ENCODE measurements around the gene AHSG. TPM values are rescaled to one million over a fixed set of nuclear protein-coding genes. Genes with fewer than 3 reads are reported as not detected.

AHSG gene
- total and polyA plus RNA-seq, 2 donors (not counting 1 experiment from before 2014, with no cell fraction given), result not detected

GRCh38 chr3:186664506-186664905 lies 51.6 kb downstream of the AHSG start:
- ChIA-PET CTCF (no interaction called here), POLR2A (no interaction called here)
- no peak overlapping the region for H3K27ac ChIP-seq (ENCODE audit: low read length in 2 of 2)
- no peaks in the 10 kb centered on the region for H3K79me2 ChIP-seq (ENCODE audit: control insufficient read depth, insufficient read depth, low read length)
- H3K4me1 ChIP-seq (ENCODE audit: control insufficient read depth in 2 of 2, insufficient read depth in 2 of 2, low read length in 2 of 2), result no peaks in the 10 kb centered on the region
- no peaks in the 10 kb centered on the region for H3K9me3 Mint-ChIP-seq (ENCODE audit: insufficient read depth)
- H3K4me2 ChIP-seq (replicated peaks; ENCODE audit: low read depth, low read length, poor library complexity, severe bottlenecking), result no peak overlapping the region
- no peak overlapping the region for H3K4me3 Mint-ChIP-seq
- DNase-seq, result no peak
- peaks cover 0 to 2% (median 0%) of the 10 kb centered on the region in 4 experiments for H3K27me3 ChIP-seq (replicated peaks in 1 of 4; ENCODE audit: control extremely low read depth in 1 of 4, control insufficient read depth in 3 of 4, insufficient read depth in 4 of 4, low read length in 3 of 4)
- no peak overlapping the region for H3K4me3 ChIP-seq (ENCODE audit: control extremely low read depth in 1 of 5, extremely low read depth in 1 of 5, insufficient read depth in 1 of 5, low read depth in 2 of 5, low read length in 4 of 5)
- no CpG with 5 or more reads among the region's 4 CpGs for WGBS (ENCODE audit: insufficient coverage)
- intact Hi-C loops (cut with micrococcal nuclease), result no loop called here
- no peaks in the 10 kb centered on the region for H3K9me3 ChIP-seq (ENCODE audit: control extremely low read depth in 1 of 3, control insufficient read depth in 2 of 3, insufficient read depth in 1 of 3, low read length in 2 of 3)
- no peaks in the 10 kb centered on the region for H3K36me3 ChIP-seq (replicated peaks in 1 of 2; ENCODE audit: control extremely low read depth in 1 of 2, control insufficient read depth in 1 of 2, extremely low read depth in 1 of 2, insufficient read depth in 2 of 2, low read length in 1 of 2)
- no peak overlapping the region for H3K27ac Mint-ChIP-seq
- H3K9ac ChIP-seq (ENCODE audit: low read length), result no peak overlapping the region
- ATAC-seq (ENCODE audit: low read depth), result no peak
- H2AFZ ChIP-seq (ENCODE audit: insufficient read depth, low read depth, low read length, poor library complexity, severe bottlenecking), result no peak overlapping the region
- no peak for TF ChIP-seq EZH2 (IDR thresholded peaks at IDR 0.05; ENCODE audit: borderline replicate concordance, insufficient read depth, low read depth, low read length, poor library complexity, severe bottlenecking)
- TF ChIP-seq CTCF (IDR thresholded peaks at IDR 0.05), result no peak
- no peaks in the 10 kb centered on the region for H4K20me1 ChIP-seq (ENCODE audit: control insufficient read depth, insufficient read depth, low read length, poor library complexity, severe bottlenecking)
- no peaks in the 10 kb centered on the region for H3K4me1 Mint-ChIP-seq
- peaks cover 20% of the 10 kb centered on the region for H3K27me3 Mint-ChIP-seq

GRCh38 chr3:186665625-186666188 lies 52.8 kb downstream of the AHSG start, which contains the start of gene HRG:
TSS of gene HRG (plus strand) at chr3:186666014. CDS start at chr3:186666032, 18 bp downstream.
- Histone ChIP-seq H3K9me3 (ENCODE audit: control extremely low read depth in 1 of 3, control insufficient read depth in 2 of 3, insufficient read depth in 1 of 3, low read length in 2 of 3) (no peaks in the 10 kb centered on the region), H3K79me2 (ENCODE audit: control insufficient read depth, insufficient read depth, low read length) (no peaks in the 10 kb centered on the region), H4K20me1 (ENCODE audit: control insufficient read depth, insufficient read depth, low read length, poor library complexity, severe bottlenecking) (no peaks in the 10 kb centered on the region), H3K36me3 (replicated peaks in 1 of 2; ENCODE audit: control extremely low read depth in 1 of 2, control insufficient read depth in 1 of 2, extremely low read depth in 1 of 2, insufficient read depth in 2 of 2, low read length in 1 of 2) (no peaks in the 10 kb centered on the region), H3K27me3 (replicated peaks in 1 of 4; ENCODE audit: control extremely low read depth in 1 of 4, control insufficient read depth in 3 of 4, insufficient read depth in 4 of 4, low read length in 3 of 4) (peaks cover 0 to 2% (median 0%) of the 10 kb centered on the region in 4 experiments), H3K4me2 (replicated peaks; ENCODE audit: low read depth, low read length, poor library complexity, severe bottlenecking) (no peak within 1 kb of the TSS), H3K4me1 (ENCODE audit: control insufficient read depth in 2 of 2, insufficient read depth in 2 of 2, low read length in 2 of 2) (no peaks in the 10 kb centered on the region), H3K27ac (ENCODE audit: low read length in 2 of 2) (no peak within 1 kb of the TSS), H3K9ac (ENCODE audit: low read length) (no peak within 1 kb of the TSS), H2AFZ (ENCODE audit: insufficient read depth, low read depth, low read length, poor library complexity, severe bottlenecking) (no peak within 1 kb of the TSS), H3K4me3 (ENCODE audit: control extremely low read depth in 1 of 5, extremely low read depth in 1 of 5, insufficient read depth in 1 of 5, low read depth in 2 of 5, low read length in 4 of 5) (no peak within 1 kb of the TSS)
- no peak within 1 kb of the TSS for H3K27ac Mint-ChIP-seq
- no peak for ATAC-seq (ENCODE audit: low read depth)
- WGBS (ENCODE audit: insufficient coverage), result 96% methylated on average over 8 of the region's 8 CpGs
- no peak within 1 kb of the TSS for H3K4me3 Mint-ChIP-seq
- ChIA-PET POLR2A (no interaction called here), CTCF (interaction anchor here (1.1 to 1.2 kb wide), 2 partner anchors 48 to 51 kb away, joined by 3 read pairs; no protein-coding TSS in a partner anchor)
- peaks cover 20% of the 10 kb centered on the region for H3K27me3 Mint-ChIP-seq
- TF ChIP-seq CTCF (IDR thresholded peaks at IDR 0.05) (no peak), EZH2 (IDR thresholded peaks at IDR 0.05; ENCODE audit: borderline replicate concordance, insufficient read depth, low read depth, low read length, poor library complexity, severe bottlenecking) (no peak)
- H3K4me1 Mint-ChIP-seq, result no peaks in the 10 kb centered on the region
- no peak for DNase-seq
- H3K9me3 Mint-ChIP-seq (ENCODE audit: insufficient read depth), result no peaks in the 10 kb centered on the region
- intact Hi-C loops (cut with micrococcal nuclease), result no loop called here

Data from B cell (primary cell).